HG03196 (cell line): ENCODE results near the gene AKNA.

Experiments used
- ATAC-seq: cut with Tn5 transposase; IDR thresholded peaks from one replicate; pipeline ENCODE4 v1.9.1; 2021; ENCODE audit not compliant: unreplicated experiment

Gene AKNA

GRCh38 chr9:114376586-114377445 lies 11.0 kb downstream of the AKNA start:
- ATAC-seq, result no peak

- ATAC-seq, result no peak
Observed at GRCh38 chr9:114375386-114376175, 12.2 kb downstream of the AKNA start.

GRCh38 chr9:114374936-114375335 lies 12.8 kb downstream of the AKNA start:
- no peak for ATAC-seq

GRCh38 chr9:114373960-114374730 lies 13.6 kb downstream of the AKNA start:
- no peak for ATAC-seq

GRCh38 chr9:114372921-114373448 lies 14.8 kb downstream of the AKNA start:
- peak; percentile 90 for ATAC-seq

GRCh38 chr9:114371973-114372917 lies 15.5 kb downstream of the AKNA start:
- ATAC-seq, result peak; percentile 32

GRCh38 chr9:114371343-114371944 lies 16.3 kb downstream of the AKNA start:
- ATAC-seq, result no peak

GRCh38 chr9:114370968-114371320 lies 16.8 kb downstream of the AKNA start:
- ATAC-seq, result no peak

GRCh38 chr9:114370251-114370967 lies 17.4 kb downstream of the AKNA start:
- no peak for ATAC-seq

- ATAC-seq, result no peak
Observed at GRCh38 chr9:114369216-114370130, 18.3 kb downstream of the AKNA start.

- ATAC-seq, result no peak
Observed at GRCh38 chr9:114367772-114368569, 19.8 kb downstream of the AKNA start.

- ATAC-seq, result no peak
Observed at GRCh38 chr9:114367366-114367765, 20.4 kb downstream of the AKNA start.

GRCh38 chr9:114366334-114367128 lies 21.3 kb downstream of the AKNA start:
- ATAC-seq, result peak; percentile 45

- no peak for ATAC-seq
Observed at GRCh38 chr9:114365194-114365593, 22.6 kb downstream of the AKNA start.

- ATAC-seq, result no peak
Observed at GRCh38 chr9:114364134-114365041, 23.4 kb downstream of the AKNA start.
